Measurements from ENCODE around the gene ACCS. TPM values are rescaled to one million over a fixed set of nuclear protein-coding genes. Genes with fewer than 3 reads are reported as not detected.

ACCS gene
- total and polyA plus RNA-seq, 2 of the 4 experiments (the other 2 are of a cell fraction), result 1.8 to 7.3 TPM

DNA sequence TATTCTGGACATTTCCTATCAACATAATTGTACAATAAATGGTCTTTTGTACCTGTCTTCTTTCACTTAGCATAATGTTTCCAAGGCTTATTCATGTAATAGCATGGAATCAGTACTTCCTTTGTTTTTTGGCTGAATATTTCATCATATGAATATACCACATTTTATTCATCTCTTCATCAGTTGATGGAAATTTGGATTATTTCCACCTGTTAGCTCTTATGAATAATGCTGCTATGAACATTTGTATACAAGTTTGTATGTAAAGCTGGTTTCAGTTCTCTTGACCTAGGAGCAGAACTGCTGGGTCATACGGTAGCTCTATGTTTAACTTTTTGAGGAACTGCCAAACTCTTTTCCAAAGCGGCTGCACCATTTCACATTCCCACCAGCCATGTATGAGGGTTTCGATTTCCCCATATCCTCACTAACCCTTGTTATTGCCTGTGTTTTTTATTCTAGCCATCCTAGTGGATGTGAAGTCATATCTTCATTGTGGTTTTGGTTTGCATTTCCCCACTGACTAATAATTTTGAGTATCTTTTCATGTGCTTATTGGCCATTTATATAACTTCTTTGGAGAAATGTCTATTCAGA is 50.3 kb downstream of the ACCS start:
- H3K79me1 ChIP-seq (ENCODE audit: low read depth in 1 of 2, low read length in 2 of 2), result peaks cover 2 to 12% of the 10 kb centered on the region in 2 experiments; a peak in 2 of 4 replicates
- no peak overlapping the region for H3K56ac ChIP-seq (ENCODE audit: extremely low read depth, insufficient read depth, low read length)
- ATAC-seq (ENCODE audit: low read depth), result no peak
- H2AK9ac ChIP-seq (replicated peaks; ENCODE audit: low read depth, low read length, poor library complexity), result no peak overlapping the region
- no peak overlapping the region for H3K14ac ChIP-seq (replicated peaks; ENCODE audit: low read depth, low read length)
- in situ Hi-C loops (cut with MboI; ENCODE audit: low sequenced_read_pairs), result loop anchor here (25.0 kb wide), 1 partner anchor 796 kb away; no protein-coding TSS in a partner anchor
- H3K23ac ChIP-seq (ENCODE audit: low read depth, low read length), result no peak overlapping the region
- intact Hi-C loops (cut with micrococcal nuclease), result no loop called here
- peak; percentile 6 for DNase-seq
- H2AK5ac ChIP-seq (ENCODE audit: low read depth, low read length), result no peak overlapping the region
- ChIA-PET POLR2A (ENCODE audit: unreplicated experiment) (no interaction called here), CTCF (interaction anchor here (0.6 kb wide), 1 partner anchor 31 kb away, joined by 3 read pairs; no protein-coding TSS in a partner anchor)
- no peak overlapping the region for H3K4me3 ChIP-seq (ENCODE audit: insufficient read depth, low read depth, low read length)
- H4K5ac ChIP-seq (ENCODE audit: low read depth, low read length), result no peak overlapping the region
- H3K4me2 ChIP-seq (ENCODE audit: low read depth, low read length), result no peak overlapping the region
- no peak overlapping the region for H3K27ac ChIP-seq (ENCODE audit: insufficient read depth, low read length)
- no peak overlapping the region for H2BK15ac ChIP-seq (ENCODE audit: low read depth, low read length)
- H2BK5ac ChIP-seq (ENCODE audit: low read depth, low read length, poor library complexity, severe bottlenecking), result no peak overlapping the region
- peaks cover 10% of the 10 kb centered on the region for H3K9me1 ChIP-seq (ENCODE audit: insufficient read depth, low read length)
- no peak overlapping the region for H2AFZ ChIP-seq (replicated peaks; ENCODE audit: low read length, poor library complexity)
- WGBS, 2 experiments (ENCODE audit: extremely low coverage in 2 of 2, insufficient read length in 1 of 2), result no CpG with 5 or more reads among the region's 3 CpGs
- no peaks in the 10 kb centered on the region for H3K9me3 ChIP-seq (ENCODE audit: control insufficient read depth, insufficient read depth, low read length)
- peaks cover 19% of the 10 kb centered on the region for H4K20me1 ChIP-seq (ENCODE audit: insufficient read depth, low read length)
- dilution Hi-C loops (cut with HindIII; ENCODE audit: low sequenced_read_pairs, unreplicated experiment), result no loop called here
- BruUV-seq (replicated peaks), result no TSS peak
- no peak overlapping the region for H4K91ac ChIP-seq (ENCODE audit: insufficient read depth, low read depth, low read length)
- no peak overlapping the region for H2BK120ac ChIP-seq (ENCODE audit: low read depth, low read length)
- H4K8ac ChIP-seq (ENCODE audit: low read depth in 2 of 2, low read length in 2 of 2), result no peak overlapping the region
- no peak overlapping the region for H3K18ac ChIP-seq (ENCODE audit: low read depth, low read length)
- H3K27me3 ChIP-seq (ENCODE audit: control insufficient read depth, insufficient read depth, low read length), result no peaks in the 10 kb centered on the region
- H3K4ac ChIP-seq (ENCODE audit: low read depth, low read length), result no peak overlapping the region
- H2BK20ac ChIP-seq (ENCODE audit: low read depth, low read length), result no peak overlapping the region
- H3K4me1 ChIP-seq (ENCODE audit: control insufficient read depth, insufficient read depth, low read length), result peaks cover 2% of the 10 kb centered on the region; the same call in 1 of the 2 replicates
- TF ChIP-seq, protein P1, sequence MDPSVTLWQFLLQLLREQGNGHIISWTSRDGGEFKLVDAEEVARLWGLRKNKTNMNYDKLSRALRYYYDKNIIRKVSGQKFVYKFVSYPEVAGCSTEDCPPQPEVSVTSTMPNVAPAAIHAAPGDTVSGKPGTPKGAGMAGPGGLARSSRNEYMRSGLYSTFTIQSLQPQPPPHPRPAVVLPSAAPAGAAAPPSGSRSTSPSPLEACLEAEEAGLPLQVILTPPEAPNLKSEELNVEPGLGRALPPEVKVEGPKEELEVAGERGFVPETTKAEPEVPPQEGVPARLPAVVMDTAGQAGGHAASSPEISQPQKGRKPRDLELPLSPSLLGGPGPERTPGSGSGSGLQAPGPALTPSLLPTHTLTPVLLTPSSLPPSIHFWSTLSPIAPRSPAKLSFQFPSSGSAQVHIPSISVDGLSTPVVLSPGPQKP (IDR thresholded peaks at IDR 0.05; ENCODE audit: borderline replicate concordance, low read depth, low read length), result no peak
- TF ChIP-seq NFE2L2 (IDR thresholded peaks at IDR 0.05; ENCODE audit: low read depth, low read length), result no peak
- no peak for TF ChIP-seq MAZ (IDR thresholded peaks at IDR 0.05; ENCODE audit: borderline replicate concordance, low read depth, low read length)
- no peak for TF ChIP-seq CEBPB (IDR thresholded peaks at IDR 0.05; ENCODE audit: low read depth, low read length)
- no peak for TF ChIP-seq BHLHE40 (IDR thresholded peaks at IDR 0.05; ENCODE audit: low read depth, low read length)
- TF ChIP-seq SMC3 (IDR thresholded peaks at IDR 0.05; ENCODE audit: low read depth, low read length), result no peak
- TF ChIP-seq RFX5 (IDR thresholded peaks at IDR 0.05; ENCODE audit: low read depth, low read length), result no peak
- TF ChIP-seq, protein P2, sequence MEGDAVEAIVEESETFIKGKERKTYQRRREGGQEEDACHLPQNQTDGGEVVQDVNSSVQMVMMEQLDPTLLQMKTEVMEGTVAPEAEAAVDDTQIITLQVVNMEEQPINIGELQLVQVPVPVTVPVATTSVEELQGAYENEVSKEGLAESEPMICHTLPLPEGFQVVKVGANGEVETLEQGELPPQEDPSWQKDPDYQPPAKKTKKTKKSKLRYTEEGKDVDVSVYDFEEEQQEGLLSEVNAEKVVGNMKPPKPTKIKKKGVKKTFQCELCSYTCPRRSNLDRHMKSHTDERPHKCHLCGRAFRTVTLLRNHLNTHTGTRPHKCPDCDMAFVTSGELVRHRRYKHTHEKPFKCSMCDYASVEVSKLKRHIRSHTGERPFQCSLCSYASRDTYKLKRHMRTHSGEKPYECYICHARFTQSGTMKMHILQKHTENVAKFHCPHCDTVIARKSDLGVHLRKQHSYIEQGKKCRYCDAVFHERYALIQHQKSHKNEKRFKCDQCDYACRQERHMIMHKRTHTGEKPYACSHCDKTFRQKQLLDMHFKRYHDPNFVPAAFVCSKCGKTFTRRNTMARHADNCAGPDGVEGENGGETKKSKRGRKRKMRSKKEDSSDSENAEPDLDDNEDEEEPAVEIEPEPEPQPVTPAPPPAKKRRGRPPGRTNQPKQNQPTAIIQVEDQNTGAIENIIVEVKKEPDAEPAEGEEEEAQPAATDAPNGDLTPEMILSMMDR (conservative IDR thresholded peaks at IDR 0.05; ENCODE audit: low read depth, low read length), result no peak
- TF ChIP-seq MAFK (IDR thresholded peaks at IDR 0.05; ENCODE audit: low read depth, low read length), result no peak
- no peak for TF ChIP-seq MXI1 (IDR thresholded peaks at IDR 0.05; ENCODE audit: borderline replicate concordance, low read depth, low read length)
- no peak for TF ChIP-seq POLR2A (IDR thresholded peaks at IDR 0.05; ENCODE audit: low read depth, low read length)
- TF ChIP-seq FOS (IDR thresholded peaks at IDR 0.05; ENCODE audit: low read depth, low read length), result no peak
- no peak for TF ChIP-seq CHD1 (IDR thresholded peaks at IDR 0.05; ENCODE audit: low read depth, low read length)
- TF ChIP-seq, protein P3, sequence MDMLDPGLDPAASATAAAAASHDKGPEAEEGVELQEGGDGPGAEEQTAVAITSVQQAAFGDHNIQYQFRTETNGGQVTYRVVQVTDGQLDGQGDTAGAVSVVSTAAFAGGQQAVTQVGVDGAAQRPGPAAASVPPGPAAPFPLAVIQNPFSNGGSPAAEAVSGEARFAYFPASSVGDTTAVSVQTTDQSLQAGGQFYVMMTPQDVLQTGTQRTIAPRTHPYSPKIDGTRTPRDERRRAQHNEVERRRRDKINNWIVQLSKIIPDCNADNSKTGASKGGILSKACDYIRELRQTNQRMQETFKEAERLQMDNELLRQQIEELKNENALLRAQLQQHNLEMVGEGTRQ (IDR thresholded peaks at IDR 0.05; ENCODE audit: low read depth, low read length), result no peak
- peaks cover 19% of the 10 kb centered on the region for H3K36me3 ChIP-seq (ENCODE audit: control insufficient read depth, insufficient read depth, low read length)
- H3K9ac ChIP-seq (ENCODE audit: low read depth, low read length), result no peak overlapping the region

All from IMR-90 (cell line).